NCI-H1048 (cell line): ENCODE results near the gene SLC5A3.

Experiments used
- DNase-seq: peaks from one replicate; lab custom pipeline; 2025; lab: John Stamatoyannopoulos, UW

SLC5A3 gene

GRCh38 chr21:34100790-34101189 is 27.4 kb downstream of the SLC5A3 start:
- no peak for DNase-seq

GRCh38 chr21:34105947-34106541 is 32.7 kb downstream of the SLC5A3 start:
- no peak for DNase-seq

GRCh38 chr21:34107606-34108005 is 34.2 kb downstream of the SLC5A3 start:
- no peak for DNase-seq

GRCh38 chr21:34109075-34109474 is 35.7 kb downstream of the SLC5A3 start:
- no peak for DNase-seq

- DNase-seq: no peak
Measured at GRCh38 chr21:34110594-34111202, 37.3 kb downstream of the SLC5A3 start.

- DNase-seq: no peak
Measured at GRCh38 chr21:34112316-34113033, 39.1 kb downstream of the SLC5A3 start.

GRCh38 chr21:34113842-34114241 is 40.5 kb downstream of the SLC5A3 start:
- DNase-seq: no peak

- DNase-seq: no peak
Measured at GRCh38 chr21:34115160-34115559, 41.8 kb downstream of the SLC5A3 start.

- no peak for DNase-seq
Measured at GRCh38 chr21:34116569-34116968, 43.2 kb downstream of the SLC5A3 start.

GRCh38 chr21:34120867-34121266 is 47.5 kb downstream of the SLC5A3 start:
- DNase-seq: no peak

GRCh38 chr21:34122047-34122446 is 48.7 kb downstream of the SLC5A3 start:
- no peak for DNase-seq
